ENCODE results near the gene NR0B2. TPM values are rescaled to one million over a fixed set of nuclear protein-coding genes. Genes with fewer than 3 reads are reported as not detected.

NR0B2 gene
- total and polyA plus RNA-seq, 2 of the 13 experiments (the other 11 are each of a cell fraction or from before 2014, with no cell fraction given), result 72.5 to 133 TPM

DNA sequence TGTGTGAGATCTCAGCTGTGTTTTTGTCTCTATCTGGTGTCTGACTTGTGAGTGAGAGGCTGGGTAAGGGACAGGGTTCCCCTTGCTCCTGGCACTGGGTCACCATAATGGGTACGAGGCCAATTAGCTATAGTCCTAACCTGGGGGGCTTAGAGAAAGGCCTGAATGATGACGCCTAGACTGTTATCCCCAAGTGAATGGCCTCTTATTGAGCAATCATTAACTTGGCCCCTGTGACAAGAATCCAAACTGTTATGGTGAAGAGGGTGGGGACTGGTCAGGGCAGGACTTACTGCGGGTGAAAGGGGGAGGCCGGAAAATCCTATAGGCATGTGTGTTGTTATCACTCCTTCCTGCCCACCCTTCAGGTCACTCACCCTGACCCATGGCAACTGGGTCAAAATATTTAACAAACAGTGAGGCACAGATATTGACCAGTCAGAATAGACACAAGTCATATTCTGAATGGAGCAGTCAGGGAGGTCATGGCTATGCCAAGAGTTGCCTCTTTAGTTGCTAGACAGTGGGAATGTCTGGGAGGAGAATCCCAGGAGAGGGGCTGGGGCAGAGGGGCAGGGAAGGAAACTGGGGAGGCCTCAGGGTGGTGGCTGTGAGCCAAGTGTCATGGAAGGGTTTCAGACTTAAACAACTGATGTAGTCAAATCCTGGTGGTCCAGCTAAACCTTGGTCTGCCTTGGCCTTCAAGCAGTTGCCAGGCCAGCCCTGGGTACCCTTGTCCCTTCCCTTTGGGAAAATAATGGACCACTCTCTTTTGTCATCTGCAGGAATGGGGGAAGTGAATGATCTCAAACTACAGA, 3.2 kb downstream of the NR0B2 start (continued):
- TF ChIP-seq, protein P1, sequence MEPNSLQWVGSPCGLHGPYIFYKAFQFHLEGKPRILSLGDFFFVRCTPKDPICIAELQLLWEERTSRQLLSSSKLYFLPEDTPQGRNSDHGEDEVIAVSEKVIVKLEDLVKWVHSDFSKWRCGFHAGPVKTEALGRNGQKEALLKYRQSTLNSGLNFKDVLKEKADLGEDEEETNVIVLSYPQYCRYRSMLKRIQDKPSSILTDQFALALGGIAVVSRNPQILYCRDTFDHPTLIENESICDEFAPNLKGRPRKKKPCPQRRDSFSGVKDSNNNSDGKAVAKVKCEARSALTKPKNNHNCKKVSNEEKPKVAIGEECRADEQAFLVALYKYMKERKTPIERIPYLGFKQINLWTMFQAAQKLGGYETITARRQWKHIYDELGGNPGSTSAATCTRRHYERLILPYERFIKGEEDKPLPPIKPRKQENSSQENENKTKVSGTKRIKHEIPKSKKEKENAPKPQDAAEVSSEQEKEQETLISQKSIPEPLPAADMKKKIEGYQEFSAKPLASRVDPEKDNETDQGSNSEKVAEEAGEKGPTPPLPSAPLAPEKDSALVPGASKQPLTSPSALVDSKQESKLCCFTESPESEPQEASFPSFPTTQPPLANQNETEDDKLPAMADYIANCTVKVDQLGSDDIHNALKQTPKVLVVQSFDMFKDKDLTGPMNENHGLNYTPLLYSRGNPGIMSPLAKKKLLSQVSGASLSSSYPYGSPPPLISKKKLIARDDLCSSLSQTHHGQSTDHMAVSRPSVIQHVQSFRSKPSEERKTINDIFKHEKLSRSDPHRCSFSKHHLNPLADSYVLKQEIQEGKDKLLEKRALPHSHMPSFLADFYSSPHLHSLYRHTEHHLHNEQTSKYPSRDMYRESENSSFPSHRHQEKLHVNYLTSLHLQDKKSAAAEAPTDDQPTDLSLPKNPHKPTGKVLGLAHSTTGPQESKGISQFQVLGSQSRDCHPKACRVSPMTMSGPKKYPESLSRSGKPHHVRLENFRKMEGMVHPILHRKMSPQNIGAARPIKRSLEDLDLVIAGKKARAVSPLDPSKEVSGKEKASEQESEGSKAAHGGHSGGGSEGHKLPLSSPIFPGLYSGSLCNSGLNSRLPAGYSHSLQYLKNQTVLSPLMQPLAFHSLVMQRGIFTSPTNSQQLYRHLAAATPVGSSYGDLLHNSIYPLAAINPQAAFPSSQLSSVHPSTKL (CRISPR knock-in tag; IDR thresholded peaks at IDR 0.05), result peak; percentile 95
- TF ChIP-seq DNMT1 (CRISPR knock-in tag; IDR thresholded peaks at IDR 0.05) (peak; percentile 38; the same call in 1 of the 2 replicates), CHCHD3 (CRISPR knock-in tag; IDR thresholded peaks at IDR 0.05) (no peak), GFI1 (CRISPR knock-in tag; IDR thresholded peaks at IDR 0.05; ENCODE audit: borderline replicate concordance) (peak; percentile 84), SRY (CRISPR knock-in tag; IDR thresholded peaks at IDR 0.05) (peak; percentile 71; the same call in 1 of the 2 replicates), NONO (IDR thresholded peaks at IDR 0.05) (no peak), NONO (CRISPR knock-in tag; conservative IDR thresholded peaks at IDR 0.05) (peak; percentile 80), ZNF83 (CRISPR knock-in tag; IDR thresholded peaks at IDR 0.05; ENCODE audit: borderline replicate concordance) (no peak), KDM2A (CRISPR knock-in tag; IDR thresholded peaks at IDR 0.05; ENCODE audit: borderline replicate concordance, low read depth) (peak; percentile 26), ZSCAN29 (CRISPR knock-in tag; conservative IDR thresholded peaks at IDR 0.05) (0 out of 2 replicates have a peak, but pooled peaks have one; percentile 21), ZNF589 (CRISPR knock-in tag; conservative IDR thresholded peaks at IDR 0.05) (0 out of 2 replicates have a peak, but pooled peaks have one; percentile 33), CCAR2 (optimal IDR thresholded peaks at IDR 0.05; ENCODE audit: low read depth, low read length) (no peak), POLR2AphosphoS5 (IDR thresholded peaks at IDR 0.05; ENCODE audit: low read depth, low read length) (peak; percentile 47), ZNF644 (CRISPR knock-in tag; IDR thresholded peaks at IDR 0.05; ENCODE audit: low read depth) (0 out of 2 replicates have a peak, but pooled peaks have one; percentile 18), SMARCC2 (IDR thresholded peaks at IDR 0.05) (no peak), SNAI1 (CRISPR knock-in tag; IDR thresholded peaks at IDR 0.05; ENCODE audit: borderline replicate concordance) (peak; percentile 81; the same call in 1 of the 2 replicates), SOX6 (IDR thresholded peaks at IDR 0.05) (no peak), SOX6 (CRISPR knock-in tag; IDR thresholded peaks at IDR 0.05) (peak; percentile 94), SALL1 (CRISPR knock-in tag; IDR thresholded peaks at IDR 0.05) (peak; percentile 94), ZIK1 (CRISPR knock-in tag; IDR thresholded peaks at IDR 0.05; ENCODE audit: borderline replicate concordance, low read depth) (no peak), HOXA5 (CRISPR knock-in tag; IDR thresholded peaks at IDR 0.05) (peak; percentile 54; the same call in 1 of the 2 replicates), ZNF720 (CRISPR knock-in tag; IDR thresholded peaks at IDR 0.05) (no peak), ZNF296 (CRISPR knock-in tag; conservative IDR thresholded peaks at IDR 0.05) (no peak)
- TF ChIP-seq, protein P2, sequence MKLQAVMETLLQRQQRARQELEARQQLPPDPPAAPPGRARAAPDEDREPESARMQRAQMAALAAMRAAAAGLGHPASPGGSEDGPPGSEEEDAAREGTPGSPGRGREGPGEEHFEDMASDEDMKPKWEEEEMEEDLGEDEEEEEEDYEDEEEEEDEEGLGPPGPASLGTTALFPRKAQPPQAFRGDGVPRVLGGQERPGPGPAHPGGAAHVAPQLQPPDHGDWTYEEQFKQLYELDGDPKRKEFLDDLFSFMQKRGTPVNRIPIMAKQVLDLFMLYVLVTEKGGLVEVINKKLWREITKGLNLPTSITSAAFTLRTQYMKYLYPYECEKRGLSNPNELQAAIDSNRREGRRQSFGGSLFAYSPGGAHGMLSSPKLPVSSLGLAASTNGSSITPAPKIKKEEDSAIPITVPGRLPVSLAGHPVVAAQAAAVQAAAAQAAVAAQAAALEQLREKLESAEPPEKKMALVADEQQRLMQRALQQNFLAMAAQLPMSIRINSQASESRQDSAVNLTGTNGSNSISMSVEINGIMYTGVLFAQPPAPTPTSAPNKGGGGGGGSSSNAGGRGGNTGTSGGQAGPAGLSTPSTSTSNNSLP (IDR thresholded peaks at IDR 0.05; ENCODE audit: low read depth, low read length), result peak; percentile 72
- TF ChIP-seq, protein P3, sequence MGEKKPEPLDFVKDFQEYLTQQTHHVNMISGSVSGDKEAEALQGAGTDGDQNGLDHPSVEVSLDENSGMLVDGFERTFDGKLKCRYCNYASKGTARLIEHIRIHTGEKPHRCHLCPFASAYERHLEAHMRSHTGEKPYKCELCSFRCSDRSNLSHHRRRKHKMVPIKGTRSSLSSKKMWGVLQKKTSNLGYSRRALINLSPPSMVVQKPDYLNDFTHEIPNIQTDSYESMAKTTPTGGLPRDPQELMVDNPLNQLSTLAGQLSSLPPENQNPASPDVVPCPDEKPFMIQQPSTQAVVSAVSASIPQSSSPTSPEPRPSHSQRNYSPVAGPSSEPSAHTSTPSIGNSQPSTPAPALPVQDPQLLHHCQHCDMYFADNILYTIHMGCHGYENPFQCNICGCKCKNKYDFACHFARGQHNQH (CRISPR knock-in tag; IDR thresholded peaks at IDR 0.05), result peak; percentile 82; the same call in 1 of the 2 replicates

Data from HepG2 (cell line).